ENCODE results near the gene DENND5B. TPM values are rescaled to one million over a fixed set of nuclear protein-coding genes. Genes with fewer than 3 reads are reported as not detected.
"Not testable (repeated sequence)": the region's sequence is repeated elsewhere in the genome, so short reads cannot be mapped to it uniquely, and the experiment has no call there.

The DENND5B gene
- total RNA-seq, 1 donor from 2014 or later = 42.9 TPM

- H3K4me3 ChIP-seq = no peak overlapping the region
- H3K36me3 ChIP-seq = peaks cover 9% of the 10 kb centered on the region
- H3K4me1 ChIP-seq = peaks cover 37% of the 10 kb centered on the region
- intact Hi-C loops (cut with micrococcal nuclease) = no loop called here
- no peak for DNase-seq
- H3K9me3 ChIP-seq (replicated peaks) = no peaks in the 10 kb centered on the region
- no peak for TF ChIP-seq CTCF (IDR thresholded peaks at IDR 0.05; ENCODE audit: borderline replicate concordance)
- H3K27ac ChIP-seq (replicated peaks) = peak overlapping the region; percentile 25
- no peaks in the 10 kb centered on the region for H3K27me3 ChIP-seq (ENCODE audit: low read depth)
Observed at GRCh38 chr12:31478425-31478824, 112.5 kb downstream of the DENND5B start.

- no peak for TF ChIP-seq CTCF (IDR thresholded peaks at IDR 0.05; ENCODE audit: borderline replicate concordance)
- Histone ChIP-seq H3K36me3 (peaks cover 9% of the 10 kb centered on the region), H3K27ac (replicated peaks) (no peak overlapping the region), H3K9me3 (replicated peaks) (no peaks in the 10 kb centered on the region), H3K4me1 (peaks cover 37% of the 10 kb centered on the region), H3K27me3 (ENCODE audit: low read depth) (no peaks in the 10 kb centered on the region), H3K4me3 (no peak overlapping the region)
- intact Hi-C loops (cut with micrococcal nuclease) = no loop called here
- no peak for DNase-seq
Observed at GRCh38 chr12:31477687-31478086, 113.2 kb downstream of the DENND5B start.

- no peak for DNase-seq
- no peak overlapping the region for H3K27ac ChIP-seq (replicated peaks)
- H3K9me3 ChIP-seq (replicated peaks) = no peaks in the 10 kb centered on the region
- no peak overlapping the region for H3K4me3 ChIP-seq
- H3K36me3 ChIP-seq = peaks cover 9% of the 10 kb centered on the region
- no peak for TF ChIP-seq CTCF (IDR thresholded peaks at IDR 0.05; ENCODE audit: borderline replicate concordance)
- H3K4me1 ChIP-seq = peaks cover 37% of the 10 kb centered on the region
- intact Hi-C loops (cut with micrococcal nuclease) = no loop called here
- no peaks in the 10 kb centered on the region for H3K27me3 ChIP-seq (ENCODE audit: low read depth)
Observed at GRCh38 chr12:31476437-31476836, 114.5 kb downstream of the DENND5B start.

- H3K4me3 ChIP-seq; H3K27me3 ChIP-seq (ENCODE audit: low read depth); H3K27ac ChIP-seq (replicated peaks); intact Hi-C loops (cut with micrococcal nuclease); H3K36me3 ChIP-seq; H3K9me3 ChIP-seq (replicated peaks); DNase-seq: not testable (repeated sequence)
- peaks cover 35% of the 10 kb centered on the region for H3K4me1 ChIP-seq
Observed at GRCh38 chr12:31475610-31476009, 115.3 kb downstream of the DENND5B start.

GRCh38 chr12:31474751-31475150 lies 116.2 kb downstream of the DENND5B start:
- Histone ChIP-seq H3K27me3 (ENCODE audit: low read depth) (no peaks in the 10 kb centered on the region), H3K4me1 (peaks cover 31% of the 10 kb centered on the region)

GRCh38 chr12:31471823-31472222 lies 119.1 kb downstream of the DENND5B start:
- no peak for DNase-seq
- H3K9me3 ChIP-seq (replicated peaks) = no peaks in the 10 kb centered on the region
- TF ChIP-seq CTCF (IDR thresholded peaks at IDR 0.05; ENCODE audit: borderline replicate concordance) = no peak
- H3K4me1 ChIP-seq = peaks cover 18% of the 10 kb centered on the region
- H3K36me3 ChIP-seq = no peaks in the 10 kb centered on the region
- intact Hi-C loops (cut with micrococcal nuclease) = no loop called here
- H3K4me3 ChIP-seq = no peak overlapping the region
- no peak overlapping the region for H3K27ac ChIP-seq (replicated peaks)
- H3K27me3 ChIP-seq (ENCODE audit: low read depth) = no peaks in the 10 kb centered on the region

More at GRCh38 chr12:31474751-31475150, 116.2 kb downstream of the DENND5B start:
- H3K36me3 ChIP-seq = peaks cover 7% of the 10 kb centered on the region
- intact Hi-C loops (cut with micrococcal nuclease) = no loop called here
- TF ChIP-seq CTCF (IDR thresholded peaks at IDR 0.05; ENCODE audit: borderline replicate concordance) = no peak
- H3K27ac ChIP-seq (replicated peaks) = no peak overlapping the region
- no peaks in the 10 kb centered on the region for H3K9me3 ChIP-seq (replicated peaks)
- H3K4me3 ChIP-seq = no peak overlapping the region
- no peak for DNase-seq
